Upper lobe of right lung (tissue), 1 donor: ENCODE measurements around the gene KPNB1. TPM values are rescaled to one million over a fixed set of nuclear protein-coding genes. Genes with fewer than 3 reads are reported as not detected.

Source experiments
- ATAC-seq: fragments of 200-7000 bp; cut with Tn5 transposase; one replicate; pipeline ENCODE4 v1.9.1; 2020; ENCODE audit warnings: mild to moderate bottlenecking, moderate library complexity
- DNase-seq: peaks from one replicate; pipeline ENCODE4 v3.0.0-alpha.2; 2020
- H3K27ac ChIP-seq: fragments of 200-600 bp; one replicate; pipeline ENCODE4 v1.8.0; 2022
- H3K27me3 ChIP-seq: fragments of 200-600 bp; one replicate; pipeline ENCODE4 v1.8.0; 2022; ENCODE audit warnings: mild to moderate bottlenecking
- H3K36me3 ChIP-seq: fragments of 200-600 bp; one replicate; pipeline ENCODE4 v1.8.0; 2022
- H3K4me1 ChIP-seq: fragments of 200-600 bp; one replicate; pipeline ENCODE4 v1.8.0; 2022
- H3K4me3 ChIP-seq: fragments of 200-600 bp; one replicate; pipeline ENCODE4 v1.8.0; 2022; ENCODE audit warnings: mild to moderate bottlenecking
- H3K9me3 ChIP-seq: fragments of 200-600 bp; one replicate; pipeline ENCODE4 v1.8.0; 2022
- intact Hi-C: fragments of 100-400 bp; cut with DNase I; formaldehyde crosslinking; loops from one replicate; pipeline ENCODE4 v1.11.0; 2022
- total RNA-seq: library from RNA; stranded (reverse); fragmentation: NEBNext Ultra II Directional; extraction: Animal tissue kit (Norgen Biotek cat#: 25700); gene quantifications from one replicate; pipeline ENCODE4 v1.2.1, GENCODE V29; 2021
- TF ChIP-seq, protein P1 (sequence below): fragments of 200-600 bp; IDR thresholded peaks from one replicate; pipeline ENCODE4 v1.8.0; 2022; ENCODE audit warnings: antibody characterized with exemption
- donor health status: DM: no; HTN: yes; CAD: no; lungs with severe emphysema.

Gene KPNB1
- total RNA-seq, 1 donor from 2014 or later = 196 TPM

DNA sequence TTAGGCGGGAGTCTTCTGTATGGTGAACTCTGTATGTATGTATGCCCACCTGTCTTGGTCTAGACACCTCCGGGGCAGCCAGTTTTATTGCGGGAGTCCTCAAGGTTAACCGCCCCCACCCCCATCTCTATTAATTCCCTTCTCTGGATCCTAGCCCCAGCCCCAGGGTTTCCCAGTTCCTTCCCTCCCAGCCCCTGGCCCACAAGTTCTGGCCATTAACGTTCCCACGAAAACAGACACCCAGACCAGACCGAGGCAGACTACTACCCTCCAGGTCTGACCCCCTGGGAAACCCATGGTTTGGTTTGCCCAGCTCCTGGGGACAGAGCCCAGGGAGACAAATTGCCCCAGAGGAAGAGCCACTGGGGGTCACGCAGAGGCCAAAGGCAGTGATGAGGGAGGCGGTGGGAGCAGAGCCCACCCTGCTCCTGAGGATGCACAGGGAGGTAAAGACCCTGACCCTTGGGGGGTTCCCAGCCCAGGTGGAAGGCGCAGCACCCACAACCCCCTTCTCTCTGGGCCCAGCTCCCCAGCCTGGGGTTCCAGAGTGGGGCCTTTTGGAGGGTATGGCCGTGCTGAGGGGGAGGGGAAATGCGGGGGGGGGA lies 52.8 kb downstream of the KPNB1 start:
- no peaks in the 10 kb centered on the region for H3K27me3 ChIP-seq
- TF ChIP-seq, protein P1, sequence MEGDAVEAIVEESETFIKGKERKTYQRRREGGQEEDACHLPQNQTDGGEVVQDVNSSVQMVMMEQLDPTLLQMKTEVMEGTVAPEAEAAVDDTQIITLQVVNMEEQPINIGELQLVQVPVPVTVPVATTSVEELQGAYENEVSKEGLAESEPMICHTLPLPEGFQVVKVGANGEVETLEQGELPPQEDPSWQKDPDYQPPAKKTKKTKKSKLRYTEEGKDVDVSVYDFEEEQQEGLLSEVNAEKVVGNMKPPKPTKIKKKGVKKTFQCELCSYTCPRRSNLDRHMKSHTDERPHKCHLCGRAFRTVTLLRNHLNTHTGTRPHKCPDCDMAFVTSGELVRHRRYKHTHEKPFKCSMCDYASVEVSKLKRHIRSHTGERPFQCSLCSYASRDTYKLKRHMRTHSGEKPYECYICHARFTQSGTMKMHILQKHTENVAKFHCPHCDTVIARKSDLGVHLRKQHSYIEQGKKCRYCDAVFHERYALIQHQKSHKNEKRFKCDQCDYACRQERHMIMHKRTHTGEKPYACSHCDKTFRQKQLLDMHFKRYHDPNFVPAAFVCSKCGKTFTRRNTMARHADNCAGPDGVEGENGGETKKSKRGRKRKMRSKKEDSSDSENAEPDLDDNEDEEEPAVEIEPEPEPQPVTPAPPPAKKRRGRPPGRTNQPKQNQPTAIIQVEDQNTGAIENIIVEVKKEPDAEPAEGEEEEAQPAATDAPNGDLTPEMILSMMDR = no peak
- no peak for ATAC-seq
- H3K9me3 ChIP-seq = no peaks in the 10 kb centered on the region
- DNase-seq = peak; percentile 48
- H3K36me3 ChIP-seq = peaks cover 7% of the 10 kb centered on the region
- no peak overlapping the region for H3K27ac ChIP-seq
- intact Hi-C loops = no loop called here
- peaks cover 20% of the 10 kb centered on the region for H3K4me1 ChIP-seq
- no peak overlapping the region for H3K4me3 ChIP-seq

DNA sequence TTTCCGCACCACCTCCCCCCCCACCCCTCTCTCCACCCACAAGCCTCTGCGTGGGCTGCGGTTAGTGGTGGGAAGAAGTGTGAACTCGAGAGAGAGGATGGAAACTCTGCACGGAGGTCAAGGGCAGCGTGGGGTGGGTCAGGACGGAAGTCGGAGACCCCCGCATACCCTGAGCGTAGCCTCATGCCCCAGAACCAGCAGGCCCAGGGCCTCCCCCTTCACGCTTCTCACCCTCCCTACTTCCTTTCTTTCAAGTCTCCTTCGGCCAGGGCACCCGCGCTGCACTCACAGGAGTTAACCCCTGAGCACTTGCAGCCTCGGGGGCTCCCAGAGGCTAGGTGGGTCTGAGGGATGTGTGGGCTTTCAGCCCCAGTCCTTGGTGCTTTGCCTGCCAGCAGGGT lies 53.5 kb downstream of the KPNB1 start:
- TF ChIP-seq, protein P1 = no peak
- peak; percentile 19 for ATAC-seq
- Histone ChIP-seq H3K27ac (no peak overlapping the region), H3K36me3 (peaks cover 7% of the 10 kb centered on the region), H3K27me3 (no peaks in the 10 kb centered on the region), H3K9me3 (no peaks in the 10 kb centered on the region), H3K4me1 (peaks cover 23% of the 10 kb centered on the region), H3K4me3 (no peak overlapping the region)
- peak; percentile 71 for DNase-seq
- intact Hi-C loops = no loop called here

DNA sequence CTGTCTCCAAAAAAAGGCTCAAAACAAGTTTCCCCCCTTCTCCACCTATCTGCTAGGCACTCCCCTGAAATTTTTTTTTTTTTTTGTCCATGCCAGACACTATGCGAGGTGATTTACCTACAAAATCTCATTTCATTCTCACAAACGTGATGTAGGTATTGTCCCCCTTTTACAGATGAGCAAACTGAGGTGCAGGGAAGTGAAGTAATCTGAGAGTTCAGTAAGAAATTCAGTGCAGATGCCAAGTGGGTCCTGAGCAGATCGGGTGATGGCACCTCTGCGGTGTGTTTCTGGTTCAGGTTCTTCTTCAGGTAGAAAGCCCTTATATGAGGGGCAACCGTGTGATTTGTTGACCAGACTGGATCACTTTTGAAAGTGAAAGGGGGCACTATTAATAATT lies 54.0 kb downstream of the KPNB1 start:
- Histone ChIP-seq H3K4me1 (peaks cover 23% of the 10 kb centered on the region), H3K9me3 (no peaks in the 10 kb centered on the region), H3K27me3 (no peaks in the 10 kb centered on the region), H3K27ac (no peak overlapping the region), H3K4me3 (no peak overlapping the region), H3K36me3 (peaks cover 7% of the 10 kb centered on the region)
- TF ChIP-seq, protein P1 = no peak
- DNase-seq (no peak), ATAC-seq (no peak)
- intact Hi-C loops = no loop called here

DNA sequence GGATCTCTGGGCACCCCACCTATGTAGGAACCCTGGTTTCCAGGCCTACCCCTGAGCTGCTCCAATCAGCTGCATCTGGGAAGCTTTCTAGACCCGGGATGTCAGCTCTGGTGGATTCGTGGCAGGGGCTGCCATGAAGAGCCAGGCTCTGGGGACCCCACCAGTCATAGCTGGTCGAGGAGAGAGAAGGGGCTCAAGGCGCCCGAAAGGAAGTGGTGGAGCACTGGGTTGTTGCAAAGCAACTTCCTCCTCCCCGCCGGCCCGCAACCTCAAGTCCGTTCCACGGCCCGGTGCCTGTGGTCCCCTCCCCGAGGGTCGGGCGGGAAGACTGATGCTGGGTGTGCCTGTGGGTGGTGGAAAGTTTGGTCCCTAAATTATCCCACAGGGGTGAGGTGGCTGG lies 54.4 kb downstream of the KPNB1 start:
- no peaks in the 10 kb centered on the region for H3K27me3 ChIP-seq
- DNase-seq = peak; percentile 68
- ATAC-seq = peak; percentile 9
- peaks cover 23% of the 10 kb centered on the region for H3K4me1 ChIP-seq
- H3K4me3 ChIP-seq = no peak overlapping the region
- no peaks in the 10 kb centered on the region for H3K9me3 ChIP-seq
- TF ChIP-seq, protein P1 = no peak
- H3K36me3 ChIP-seq = peaks cover 6% of the 10 kb centered on the region
- H3K27ac ChIP-seq = no peak overlapping the region
- intact Hi-C loops = no loop called here

DNA sequence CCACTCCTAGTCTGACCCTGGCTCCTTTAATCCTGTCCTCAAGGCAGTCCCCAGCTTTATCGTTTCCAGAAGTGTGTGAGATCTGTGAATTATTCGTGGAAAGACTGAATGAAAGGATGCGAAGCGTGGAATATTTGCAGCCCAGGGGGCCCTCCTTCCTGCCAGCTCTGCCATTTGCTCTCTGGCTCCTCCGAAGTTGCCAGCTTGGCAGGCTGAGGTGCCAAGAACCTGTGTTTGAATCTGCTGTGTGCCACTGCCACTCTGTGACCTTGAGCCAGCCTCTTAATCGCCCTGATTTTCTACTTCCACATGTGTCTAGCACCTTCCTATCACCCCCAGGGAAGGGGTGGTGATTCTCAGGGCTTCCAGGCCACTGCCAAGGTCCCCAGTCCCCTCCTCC lies 55.0 kb downstream of the KPNB1 start:
- no peaks in the 10 kb centered on the region for H3K36me3 ChIP-seq
- intact Hi-C loops = no loop called here
- DNase-seq (peak; percentile 30), ATAC-seq (no peak)
- TF ChIP-seq, protein P1 = no peak
- H3K4me3 ChIP-seq = no peak overlapping the region
- H3K27ac ChIP-seq = no peak overlapping the region
- no peaks in the 10 kb centered on the region for H3K27me3 ChIP-seq
- H3K9me3 ChIP-seq = no peaks in the 10 kb centered on the region
- H3K4me1 ChIP-seq = peaks cover 23% of the 10 kb centered on the region
